Parathyroid adenoma (tissue), 2 donors: Measurements from ENCODE around the gene BAZ1A.

ENCODE experiments used
- H2AFZ ChIP-seq: fragments of 300-600 bp; sonication (generic); one replicate; pipeline ENCODE4 v1.7.0; 2017; ENCODE audit warnings: antibody characterized with exemption, mild to moderate bottlenecking
- H3K27ac ChIP-seq: fragments of 300-600 bp; sonication (generic); one replicate; pipeline ENCODE4 v1.7.0; 2017
- H3K27me3 ChIP-seq: fragments of 300-600 bp; sonication (generic); one replicate; pipeline ENCODE4 v1.7.0; 2017; ENCODE audit warnings: low read length; ENCODE audit not compliant: control insufficient read depth, insufficient read depth
- H3K36me3 ChIP-seq: fragments of 300-600 bp; sonication (generic); one replicate; pipeline ENCODE4 v1.7.0; 2017; ENCODE audit warnings: low read length; ENCODE audit not compliant: control insufficient read depth, insufficient read depth
- H3K4me1 ChIP-seq: fragments of 300-600 bp; sonication (generic); one replicate; pipeline ENCODE4 v1.7.0; 2017; ENCODE audit warnings: control low read depth
- H3K4me2 ChIP-seq: fragments of 300-600 bp; sonication (generic); one replicate; pipeline ENCODE4 v1.7.0; 2017; ENCODE audit warnings: low read length
- H3K4me3 ChIP-seq: fragments of 300-600 bp; sonication (generic); one replicate; pipeline ENCODE4 v1.7.0; 2017; ENCODE audit warnings: low read depth, low read length
- H3K79me2 ChIP-seq: fragments of 300-600 bp; sonication (generic); one replicate; pipeline ENCODE4 v1.7.0; 2017; ENCODE audit warnings: control low read depth
- H3K9ac ChIP-seq: fragments of 300-600 bp; sonication (generic); one replicate; pipeline ENCODE4 v1.7.0; 2017; ENCODE audit warnings: mild to moderate bottlenecking
- H3K9me3 ChIP-seq: fragments of 300-600 bp; sonication (generic); one replicate; pipeline ENCODE4 v1.7.0; 2017; ENCODE audit warnings: low read length; ENCODE audit not compliant: control insufficient read depth
- CTCF ChIP-seq: fragments of 300-600 bp; sonication (generic); IDR thresholded peaks from one replicate; pipeline ENCODE4 v1.7.0; 2017; ENCODE audit warnings: antibody characterized with exemption, mild to moderate bottlenecking
- donor health status: primary hyperparathyroidism.

Gene BAZ1A

DNA sequence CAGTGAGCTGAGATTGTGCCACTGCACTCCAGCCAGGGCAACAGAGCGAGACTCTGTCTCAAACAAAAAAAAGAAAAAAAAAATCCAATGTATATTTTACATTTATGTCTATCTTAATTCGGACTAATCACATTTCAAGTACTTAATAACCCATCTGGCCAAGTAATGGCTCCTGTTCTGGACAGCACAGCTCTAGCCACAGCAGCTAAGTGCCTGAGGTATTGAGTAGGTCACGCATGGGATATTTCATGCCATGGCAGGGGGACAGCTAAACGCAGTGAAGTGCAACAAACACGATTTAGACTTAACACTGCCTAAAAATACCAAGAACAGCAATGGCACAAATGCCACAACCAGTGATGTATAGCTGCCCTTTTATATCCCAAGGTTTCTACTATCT lies 8.0 kb downstream of the BAZ1A start:
- Histone ChIP-seq H3K36me3 (no peaks in the 10 kb centered on the region), H3K4me2 (no peak overlapping the region), H3K79me2 (peaks cover 13% of the 10 kb centered on the region), H3K9me3 (no peaks in the 10 kb centered on the region), H3K27ac (no peak overlapping the region), H3K27me3 (no peaks in the 10 kb centered on the region), H3K4me3 (no peak overlapping the region), H3K9ac (no peak overlapping the region), H3K4me1 (no peaks in the 10 kb centered on the region), H2AFZ (no peak overlapping the region)
- no peak for TF ChIP-seq CTCF

DNA sequence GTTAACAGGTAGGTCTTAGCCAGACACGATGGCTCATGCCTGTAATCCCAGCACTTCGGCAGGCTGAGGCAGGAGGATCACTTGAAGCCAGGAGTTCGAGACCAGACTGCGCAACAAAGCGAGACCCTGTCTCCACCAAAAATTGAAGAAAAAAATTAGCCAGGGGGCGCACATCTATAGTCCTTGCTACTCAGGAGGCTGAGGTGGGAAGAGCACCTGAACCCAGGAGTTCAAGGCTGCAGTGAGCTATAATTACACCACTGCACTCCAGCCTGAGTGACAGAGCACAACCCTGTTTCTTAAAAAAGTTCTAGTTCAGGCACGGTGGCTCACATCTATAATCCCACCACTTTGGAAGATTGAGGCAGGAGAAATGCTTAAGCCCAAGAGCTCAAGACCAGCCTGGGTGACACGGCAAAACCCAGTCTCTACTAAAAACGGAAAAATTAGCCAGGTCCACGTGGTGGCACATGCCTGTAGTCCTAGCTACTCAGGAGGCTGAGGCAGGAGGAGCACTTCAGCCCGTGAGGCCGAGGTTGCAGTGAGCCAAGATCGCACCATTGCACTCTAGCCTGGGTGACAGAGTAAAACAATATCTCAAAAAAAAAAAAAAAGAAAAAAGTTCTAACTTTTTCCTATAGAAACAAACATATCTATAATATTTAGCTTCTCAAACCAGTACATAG lies 9.1 kb downstream of the BAZ1A start:
- no peaks in the 10 kb centered on the region for H3K4me1 ChIP-seq
- no peaks in the 10 kb centered on the region for H3K9me3 ChIP-seq
- H3K27ac ChIP-seq, result no peak overlapping the region
- no peak overlapping the region for H2AFZ ChIP-seq
- H3K4me3 ChIP-seq, result no peak overlapping the region
- no peaks in the 10 kb centered on the region for H3K27me3 ChIP-seq
- no peak for TF ChIP-seq CTCF
- no peaks in the 10 kb centered on the region for H3K36me3 ChIP-seq
- peaks cover 13% of the 10 kb centered on the region for H3K79me2 ChIP-seq
- no peak overlapping the region for H3K4me2 ChIP-seq
- no peak overlapping the region for H3K9ac ChIP-seq

- Histone ChIP-seq H3K79me2 (peaks cover 13% of the 10 kb centered on the region), H3K9me3 (no peaks in the 10 kb centered on the region), H3K4me1 (no peaks in the 10 kb centered on the region), H3K4me3 (no peak overlapping the region), H3K27me3 (no peaks in the 10 kb centered on the region), H3K4me2 (no peak overlapping the region), H3K27ac (no peak overlapping the region), H2AFZ (no peak overlapping the region), H3K36me3 (no peaks in the 10 kb centered on the region), H3K9ac (no peak overlapping the region)
- no peak for TF ChIP-seq CTCF
Measured at GRCh38 chr14:34863844-34864243, 11.3 kb downstream of the BAZ1A start.

DNA sequence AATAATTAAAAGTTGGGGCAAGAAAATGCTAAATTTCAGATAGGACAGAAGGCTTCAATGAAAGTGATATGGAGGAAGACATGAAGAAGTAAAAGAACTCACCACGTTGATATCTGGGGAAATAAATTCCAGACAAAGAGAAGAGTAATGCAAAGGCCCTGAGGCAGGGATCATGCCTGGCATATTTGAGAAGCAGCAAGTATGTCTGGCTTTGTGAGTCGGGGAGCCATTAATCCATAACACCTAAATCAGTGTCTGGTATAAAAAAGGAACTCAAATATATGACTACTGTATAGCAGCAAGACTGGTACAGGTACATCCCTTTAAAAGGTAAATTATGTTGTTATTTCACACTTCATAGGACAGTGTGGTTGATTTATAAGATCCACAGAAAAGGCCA lies 16.4 kb downstream of the BAZ1A start:
- Histone ChIP-seq H3K36me3 (no peaks in the 10 kb centered on the region), H3K27ac (no peak overlapping the region), H3K27me3 (no peaks in the 10 kb centered on the region), H3K9me3 (no peaks in the 10 kb centered on the region), H3K4me3 (no peak overlapping the region), H2AFZ (no peak overlapping the region), H3K4me1 (no peaks in the 10 kb centered on the region), H3K79me2 (peaks cover under 1% of the 10 kb centered on the region), H3K9ac (no peak overlapping the region), H3K4me2 (no peak overlapping the region)
- no peak for TF ChIP-seq CTCF
